ENCODE data around the gene CLK2.
A peak's percentile ranks its signal among the peaks of the same experiment; 100 is the strongest.
"Not testable (repeated sequence)": the region's sequence is repeated elsewhere in the genome, so short reads cannot be mapped to it uniquely, and the experiment has no call there.

The CLK2 gene

DNA sequence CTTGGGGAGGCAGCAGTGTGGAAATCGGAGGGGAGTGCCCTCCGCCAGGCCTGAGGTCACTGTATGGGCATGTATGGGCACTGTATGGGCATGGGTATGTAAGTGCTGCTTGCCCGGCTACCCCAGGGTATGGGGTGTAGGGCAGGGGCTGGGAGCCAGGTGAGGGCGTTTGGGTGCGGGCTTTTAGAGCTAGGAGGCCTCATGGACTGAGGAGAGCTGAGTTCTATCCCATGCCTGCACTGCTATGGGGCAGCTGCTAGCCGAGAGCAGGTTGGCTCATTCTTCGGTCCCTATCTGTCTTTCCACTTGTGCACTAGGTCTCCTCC, 22.6 kb upstream of the CLK2 start:
- DNase-seq: no peak

DNA sequence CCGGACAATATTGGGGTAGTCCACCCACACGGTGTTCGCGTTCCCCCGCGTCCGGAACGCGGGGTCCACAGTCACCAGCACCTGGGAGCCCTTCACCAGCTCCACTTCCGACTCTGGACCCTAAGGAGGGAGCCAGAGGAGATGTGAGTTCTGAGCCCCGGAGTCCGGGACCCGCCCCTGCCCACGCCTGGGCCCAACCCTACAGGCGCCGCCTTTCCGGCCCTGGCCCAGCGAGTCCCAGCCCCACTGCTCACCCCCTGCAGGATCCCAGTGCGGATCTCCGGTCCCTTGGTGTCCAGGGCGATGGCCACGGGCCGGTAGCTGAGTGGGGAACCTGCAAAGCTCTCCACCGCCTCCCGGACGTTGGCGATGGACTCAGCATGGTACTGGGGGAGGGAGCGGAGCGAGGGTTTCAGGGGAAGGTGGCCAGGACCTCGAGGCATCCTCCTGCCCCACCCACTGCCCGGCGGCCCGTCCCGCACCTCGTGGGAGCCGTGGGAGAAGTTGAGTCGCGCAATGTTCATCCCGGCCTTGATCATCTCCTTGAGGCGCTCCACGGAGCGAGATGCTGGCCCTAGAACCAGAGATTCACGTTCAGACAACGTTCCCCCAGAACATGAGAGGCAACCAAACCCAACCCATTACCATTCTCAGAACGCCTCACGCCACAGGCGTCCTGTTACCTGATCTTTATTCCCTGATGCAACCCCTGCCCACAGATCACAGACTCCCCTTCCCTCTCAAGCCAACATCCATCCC, 22.1 kb upstream of the CLK2 start:
- DNase-seq: no peak

DNA sequence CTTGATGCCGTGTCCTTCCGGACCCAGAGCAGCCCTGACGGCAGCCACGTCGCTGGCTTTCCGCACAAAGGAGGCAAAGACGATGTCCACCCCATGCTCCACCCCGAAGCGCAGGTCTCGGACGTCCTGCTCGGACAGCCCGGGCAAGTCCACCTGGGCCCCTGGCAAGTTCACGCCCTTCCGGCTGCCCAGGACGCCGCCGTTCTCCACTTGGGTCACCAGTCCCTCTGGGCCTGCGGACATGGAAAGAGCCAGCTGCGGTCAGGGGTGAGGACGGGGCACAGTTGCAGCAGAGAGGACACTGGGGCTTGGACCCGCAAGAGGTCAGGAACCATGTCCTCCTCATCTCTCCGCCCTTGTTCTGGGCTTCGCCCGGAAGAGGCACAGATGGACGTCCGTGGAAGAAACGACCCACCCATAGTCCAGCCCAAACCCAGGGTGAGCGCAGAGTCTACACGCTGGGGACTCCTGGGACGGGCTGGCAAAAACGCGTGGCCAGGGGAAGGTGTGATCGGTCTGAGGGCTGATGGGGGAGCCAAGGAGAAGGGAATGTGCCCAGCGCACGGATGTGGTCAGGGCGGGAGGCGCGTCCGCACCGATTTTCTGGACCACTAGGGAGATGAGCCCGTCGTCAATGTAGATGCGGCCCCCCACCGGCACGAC, 21.3 kb upstream of the CLK2 start:
- DNase-seq: no peak

DNA sequence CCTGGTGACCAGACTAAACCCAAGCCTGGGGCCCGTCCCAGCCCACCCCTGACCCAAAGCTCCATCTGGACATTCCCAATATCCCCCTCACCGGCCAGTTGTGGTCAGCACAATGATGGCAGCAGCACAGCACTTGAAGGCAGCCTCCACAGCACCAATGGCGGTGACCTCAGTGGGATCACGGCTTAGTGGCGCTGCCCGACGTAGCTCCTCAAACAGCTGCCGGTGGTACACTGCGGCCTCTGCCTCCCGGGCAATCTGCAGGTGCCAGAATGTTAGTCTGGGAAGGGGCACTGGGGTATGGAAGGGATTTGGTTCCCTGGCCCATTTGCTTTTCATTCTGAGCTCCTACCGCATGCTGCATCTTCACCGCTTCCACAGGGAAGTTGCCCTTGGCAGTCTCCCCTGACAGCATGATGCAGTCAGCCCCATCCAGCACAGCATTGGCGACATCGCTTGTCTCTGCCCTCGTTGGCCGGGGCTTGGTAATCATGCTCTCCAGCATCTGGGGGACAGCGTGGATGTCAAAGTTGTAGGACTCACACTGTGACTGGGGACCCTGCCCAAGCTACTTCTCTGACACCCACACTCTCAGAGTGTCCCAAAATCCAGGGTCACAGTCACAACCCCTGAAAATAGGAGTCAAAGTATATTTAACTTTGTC, 19.9 kb upstream of the CLK2 start:
- no peak for DNase-seq

DNA sequence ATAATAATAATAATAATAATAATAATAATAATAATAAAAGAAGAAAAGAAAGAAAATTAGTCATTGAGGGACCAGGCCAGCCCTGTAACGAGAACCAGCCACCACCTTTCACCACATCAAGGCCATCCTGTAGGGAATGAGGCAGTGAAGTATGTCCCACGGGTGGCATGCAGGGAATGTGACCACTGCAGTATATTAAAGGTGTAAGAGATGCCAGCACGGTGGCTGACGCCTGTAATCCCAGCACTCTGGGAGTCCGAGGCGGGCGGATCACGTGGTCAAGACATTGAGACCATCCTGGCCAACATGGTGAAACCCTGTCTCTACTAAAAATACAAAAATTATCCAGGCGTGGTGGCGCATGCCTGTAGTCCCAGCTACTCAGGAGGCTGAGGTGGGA, 17.7 kb upstream of the CLK2 start:
- DNase-seq: not testable (repeated sequence)

DNA sequence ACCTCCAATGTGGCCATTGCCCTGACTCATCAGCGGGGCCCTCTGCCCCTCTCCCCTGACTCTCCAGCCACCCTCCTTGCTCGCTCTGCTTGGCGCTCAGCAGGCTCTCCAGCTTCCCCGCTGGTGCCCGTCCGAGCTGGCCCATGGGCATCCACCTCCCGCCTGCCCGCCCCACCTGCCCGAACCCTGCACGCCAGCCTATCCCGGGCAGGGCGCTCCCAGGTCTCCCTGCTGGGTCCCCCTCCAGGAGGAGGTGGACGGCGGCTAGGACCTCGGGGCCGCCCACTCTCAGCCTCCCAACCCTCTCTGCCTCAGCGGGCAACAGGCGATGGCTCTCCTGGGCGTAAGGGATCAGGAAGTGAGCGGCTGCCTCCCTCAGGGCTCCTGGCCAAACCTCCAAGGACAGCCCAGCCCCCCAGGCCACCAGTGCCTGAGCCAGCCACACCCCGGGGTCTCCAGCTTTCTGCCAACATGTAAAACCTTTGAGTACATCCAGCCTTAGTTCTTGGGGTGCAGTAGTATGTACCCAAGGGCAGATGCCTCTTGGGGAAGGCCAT, 14.8 kb upstream of the CLK2 start:
- no peak for DNase-seq

DNA sequence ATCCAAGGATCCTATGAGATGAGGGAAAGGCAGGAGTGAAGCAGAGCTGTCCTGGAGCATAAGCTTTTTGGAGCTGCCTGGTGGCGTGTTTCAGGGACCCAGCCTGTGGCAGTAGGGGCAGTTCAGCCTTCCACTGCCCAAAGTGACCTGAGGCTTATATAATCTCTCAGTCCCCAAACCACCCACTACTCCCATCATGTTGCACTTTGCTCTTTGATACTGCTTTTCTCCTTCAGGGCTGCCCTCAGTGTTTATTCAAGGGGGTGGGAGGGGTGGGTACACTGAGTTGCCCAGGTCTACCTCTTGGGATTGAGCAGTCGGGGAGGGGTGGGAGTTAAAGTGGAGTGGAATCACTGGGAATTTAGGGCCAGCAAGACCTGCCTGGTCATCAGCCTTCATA, 13.2 kb upstream of the CLK2 start:
- no peak for DNase-seq

DNA sequence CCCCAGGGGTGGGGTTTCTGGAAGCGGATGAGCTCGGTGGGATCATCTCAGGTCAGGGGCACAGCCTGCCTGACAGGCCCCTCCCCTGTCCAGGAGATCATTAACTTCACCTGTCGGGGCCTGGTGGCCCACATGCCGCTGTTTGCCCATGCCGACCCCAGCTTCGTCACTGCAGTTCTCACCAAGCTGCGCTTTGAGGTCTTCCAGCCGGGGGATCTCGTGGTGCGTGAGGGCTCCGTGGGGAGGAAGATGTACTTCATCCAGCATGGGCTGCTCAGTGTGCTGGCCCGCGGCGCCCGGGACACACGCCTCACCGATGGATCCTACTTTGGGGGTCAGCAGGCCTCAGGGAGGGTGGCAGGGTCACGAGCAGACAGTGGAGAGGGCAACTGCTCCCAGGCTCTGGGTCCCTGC, 12.3 kb upstream of the CLK2 start:
- DNase-seq: no peak

DNA sequence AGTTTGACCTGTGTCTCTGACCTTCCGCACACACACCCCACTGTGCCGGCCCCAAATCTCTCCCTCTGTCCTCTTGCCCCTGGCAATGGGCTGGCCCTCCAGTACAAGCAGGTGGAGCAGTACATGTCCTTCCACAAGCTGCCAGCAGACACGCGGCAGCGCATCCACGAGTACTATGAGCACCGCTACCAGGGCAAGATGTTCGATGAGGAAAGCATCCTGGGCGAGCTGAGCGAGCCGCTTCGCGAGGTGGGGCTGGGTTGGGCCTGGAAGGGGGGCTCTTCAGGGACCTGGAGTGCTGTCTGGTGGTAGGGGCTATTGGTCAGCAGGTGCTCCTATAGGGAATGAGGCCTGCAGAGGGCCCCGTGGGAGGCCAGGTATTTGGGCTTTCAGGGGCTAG, 11.8 kb upstream of the CLK2 start:
- DNase-seq: no peak

DNA sequence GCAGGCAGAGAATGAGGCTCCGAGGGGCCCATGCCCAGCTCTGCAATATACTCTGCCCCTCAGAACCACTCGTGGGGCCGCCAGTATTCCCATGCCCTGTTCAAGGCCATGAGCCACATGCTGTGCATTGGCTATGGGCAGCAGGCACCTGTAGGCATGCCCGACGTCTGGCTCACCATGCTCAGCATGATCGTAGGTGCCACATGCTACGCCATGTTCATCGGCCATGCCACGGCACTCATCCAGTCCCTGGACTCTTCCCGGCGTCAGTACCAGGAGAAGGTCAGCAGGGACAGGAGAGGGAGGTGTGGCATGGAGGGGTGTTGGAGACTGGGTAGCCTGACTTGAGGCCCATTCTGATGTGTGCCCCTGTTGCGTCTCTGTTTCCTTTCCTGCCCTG, 11.2 kb upstream of the CLK2 start:
- no peak for DNase-seq

DNA sequence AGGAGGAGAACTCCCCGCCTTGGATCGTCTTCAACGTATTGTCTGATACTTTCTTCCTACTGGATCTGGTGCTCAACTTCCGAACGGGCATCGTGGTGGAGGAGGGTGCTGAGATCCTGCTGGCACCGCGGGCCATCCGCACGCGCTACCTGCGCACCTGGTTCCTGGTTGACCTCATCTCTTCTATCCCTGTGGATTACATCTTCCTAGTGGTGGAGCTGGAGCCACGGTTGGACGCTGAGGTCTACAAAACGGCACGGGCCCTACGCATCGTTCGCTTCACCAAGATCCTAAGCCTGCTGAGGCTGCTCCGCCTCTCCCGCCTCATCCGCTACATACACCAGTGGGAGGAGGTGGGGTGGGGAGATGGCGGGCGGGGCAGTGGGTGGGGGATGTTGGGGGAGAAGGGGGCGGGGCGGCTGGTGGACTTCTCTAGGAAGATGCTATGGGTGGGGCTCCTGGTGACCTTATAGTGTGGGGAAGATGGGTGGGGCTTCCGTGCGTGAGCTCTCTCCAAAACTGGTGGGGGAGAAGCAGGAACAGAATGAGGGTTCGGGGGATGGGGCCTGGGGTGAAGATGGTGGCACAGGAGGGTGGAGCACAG, 9.3 kb upstream of the CLK2 start:
- no peak for DNase-seq

DNA sequence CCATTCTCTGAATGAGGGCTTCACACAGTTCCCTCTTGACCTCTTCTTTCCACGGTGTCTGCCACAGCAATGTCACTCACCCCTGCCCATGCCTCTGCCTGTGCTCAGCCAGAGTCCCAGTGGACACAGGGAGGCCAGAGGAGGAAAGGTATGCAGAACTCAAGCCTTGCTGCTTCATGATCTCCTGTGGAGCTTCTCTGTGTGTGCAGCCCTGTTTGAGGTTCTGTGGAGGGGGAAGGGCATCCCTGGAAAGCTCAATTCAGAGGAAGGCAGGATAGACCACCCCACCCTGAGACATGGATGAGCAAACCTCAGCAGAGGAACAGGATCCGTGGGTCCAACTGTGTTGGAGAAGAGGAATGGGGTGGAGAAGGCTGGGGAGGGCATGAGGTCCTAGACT, 6.0 kb upstream of the CLK2 start:
- DNase-seq: no peak

DNA sequence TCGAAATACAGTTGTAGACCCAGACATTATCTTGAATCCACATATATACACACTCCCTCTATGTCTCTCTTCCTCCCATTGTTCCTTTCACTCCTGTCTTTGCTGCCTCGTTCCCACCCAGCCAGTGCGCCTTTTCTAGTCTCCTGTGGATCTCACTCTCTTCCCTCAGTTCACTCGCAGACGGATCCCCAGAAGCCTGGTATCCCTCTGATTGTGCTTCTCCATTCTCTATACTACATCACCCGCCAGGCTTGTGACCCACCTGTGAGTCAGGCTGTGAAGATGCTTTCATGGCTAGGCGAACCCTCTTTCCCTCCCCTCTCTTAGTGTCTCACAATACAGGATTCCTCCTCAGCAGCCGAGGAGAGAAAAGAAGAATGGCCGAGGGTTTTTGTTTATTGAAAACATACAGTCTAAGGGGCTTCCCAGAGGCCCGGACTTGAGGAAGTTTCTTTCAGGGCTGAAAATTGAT, 5.4 kb upstream of the CLK2 start:
- DNase-seq: no peak

DNA sequence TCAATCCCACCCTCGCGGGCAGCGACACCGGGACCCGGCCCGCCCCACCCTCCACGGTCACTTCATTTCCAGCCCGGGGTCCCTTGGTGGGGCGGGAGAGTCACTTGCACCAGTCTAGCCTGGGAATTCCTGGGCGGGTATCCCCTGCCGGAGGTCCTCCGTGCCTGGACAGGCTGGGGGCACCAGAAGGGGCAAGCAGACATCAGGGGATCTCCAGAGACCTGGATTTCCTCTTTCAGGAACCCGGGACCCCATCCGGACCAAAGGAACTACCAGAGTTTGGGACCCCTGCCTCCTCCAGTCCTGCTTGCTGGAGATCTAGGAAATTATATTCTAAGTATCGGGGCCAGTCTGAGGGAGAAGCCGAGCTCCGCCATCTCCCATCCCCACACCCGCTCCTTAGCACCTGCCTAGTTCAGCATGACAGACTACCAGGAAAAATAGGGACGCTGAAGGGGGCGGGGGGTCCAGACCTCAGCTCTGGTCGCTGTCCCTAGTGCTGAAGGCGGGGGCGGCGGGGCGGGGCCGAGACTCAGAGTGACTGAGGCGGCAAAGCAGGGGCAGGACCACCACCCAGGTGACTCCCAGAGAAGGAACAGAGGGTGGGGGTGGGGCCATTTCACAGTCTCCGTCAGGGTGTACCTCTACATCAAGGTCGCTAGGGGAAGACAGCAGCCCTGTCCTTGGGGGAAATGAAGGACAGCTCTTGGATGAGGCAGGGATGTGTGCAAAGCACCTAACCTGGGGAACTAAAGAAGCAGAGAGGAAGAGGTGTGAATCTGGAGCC, 4.8 kb upstream of the CLK2 start:
- DNase-seq: peak; percentile 79

DNA sequence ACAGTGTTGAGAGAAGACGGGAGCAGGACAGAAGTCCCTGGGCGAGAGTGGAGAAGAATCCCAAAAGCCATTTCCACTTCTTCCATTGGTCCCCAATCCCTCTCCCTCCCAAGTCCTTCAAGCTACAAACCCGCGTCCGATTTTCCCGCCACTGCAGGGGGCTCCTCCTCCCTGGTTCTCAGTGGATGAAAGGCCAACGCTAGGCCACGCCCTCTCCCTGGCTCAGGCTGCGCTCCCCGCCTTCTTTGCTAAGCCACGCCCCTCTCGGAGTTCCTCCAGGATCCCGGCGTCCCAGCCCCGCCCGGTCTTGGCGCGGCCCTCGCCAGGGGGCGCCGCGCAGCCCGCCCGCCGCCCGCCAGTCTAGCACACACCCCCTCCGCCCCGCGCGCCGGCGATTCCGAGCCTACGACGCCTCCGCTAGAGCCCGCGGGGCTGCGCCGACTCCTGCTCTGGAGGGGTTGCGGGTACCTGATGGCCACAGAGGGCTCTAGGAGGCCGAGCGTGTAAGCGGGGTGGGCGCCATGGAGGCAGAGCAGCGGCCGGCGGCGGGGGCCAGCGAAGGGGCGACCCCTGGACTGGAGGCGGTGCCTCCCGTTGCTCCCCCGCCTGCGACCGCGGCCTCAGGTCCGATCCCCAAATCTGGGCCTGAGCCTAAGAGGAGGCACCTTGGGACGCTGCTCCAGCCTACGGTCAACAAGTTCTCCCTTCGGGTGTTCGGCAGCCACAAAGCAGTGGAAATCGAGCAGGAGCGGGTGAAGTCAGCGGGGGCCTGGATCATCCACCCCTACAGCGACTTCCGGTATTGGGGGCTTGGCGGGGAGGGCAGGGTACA, 4.0 kb upstream of the CLK2 start, which contains the start of gene HCN3:
Gene HCN3 (plus strand): TSS at position 394 of the 832 bp plus-strand sequence. CDS start 128 bp downstream, at position 522.
- DNase-seq: peak; percentile 96

DNA sequence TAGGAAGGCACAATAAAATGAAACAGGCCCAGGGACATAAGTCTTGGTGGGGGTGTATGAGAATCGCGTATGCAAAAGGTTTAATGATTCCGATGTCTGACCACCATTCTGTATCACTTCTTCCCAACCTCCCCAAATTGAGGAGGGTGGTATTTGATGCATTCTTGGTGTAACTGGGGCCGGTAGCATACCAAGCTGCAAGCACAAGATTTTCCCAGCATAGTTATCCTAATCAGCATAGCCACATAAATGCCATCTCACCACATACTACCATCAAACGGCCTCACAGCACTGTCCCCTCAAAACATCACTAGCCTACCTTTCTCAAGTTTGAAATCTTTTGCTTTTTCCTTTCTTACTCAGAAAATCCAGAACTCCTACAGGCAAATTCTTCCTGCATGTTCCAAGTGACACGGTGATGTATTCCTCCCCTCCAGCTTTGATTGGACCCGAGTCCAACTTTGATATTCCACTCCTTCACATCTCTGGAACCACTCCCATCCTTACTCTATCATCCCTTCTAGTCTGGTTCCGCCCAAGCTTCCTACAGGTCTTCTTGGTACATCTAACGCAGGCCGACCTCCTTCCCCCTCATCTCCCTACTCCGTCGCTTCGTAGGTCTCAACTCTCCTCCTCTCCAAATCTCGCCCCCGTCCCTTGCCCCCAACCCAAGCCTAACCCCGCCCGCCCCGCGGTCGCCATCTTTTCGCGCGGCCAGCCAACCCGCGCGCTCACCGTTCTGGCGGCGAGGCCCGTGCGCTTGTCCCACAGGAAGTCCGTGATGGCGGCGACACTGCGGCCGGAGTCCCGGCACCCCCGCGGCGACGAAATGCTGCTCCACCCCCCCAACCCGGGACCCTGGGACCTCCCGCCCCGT, 600 bp downstream of the CLK2 start:
- DNase-seq: no peak

DNA sequence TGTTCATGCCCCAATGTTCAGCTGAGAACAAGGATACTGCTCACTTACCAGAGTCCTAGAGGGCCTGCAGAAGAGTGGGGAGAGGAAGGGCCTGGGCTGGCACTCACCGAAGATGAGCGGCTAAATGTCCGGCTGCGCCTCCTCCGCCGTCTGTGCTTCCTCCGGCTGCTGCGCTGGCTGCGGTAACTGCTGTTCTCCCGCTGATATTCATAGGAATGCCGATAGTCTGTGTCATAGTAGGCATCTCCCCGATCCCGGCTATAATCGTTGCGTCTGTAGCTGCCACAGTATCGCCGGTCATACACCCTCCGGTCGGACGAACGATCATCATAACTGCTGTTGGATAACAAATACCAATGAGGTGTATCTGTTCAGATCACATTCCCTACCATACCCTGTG, 3.9 kb downstream of the CLK2 start:
- DNase-seq: no peak

DNA sequence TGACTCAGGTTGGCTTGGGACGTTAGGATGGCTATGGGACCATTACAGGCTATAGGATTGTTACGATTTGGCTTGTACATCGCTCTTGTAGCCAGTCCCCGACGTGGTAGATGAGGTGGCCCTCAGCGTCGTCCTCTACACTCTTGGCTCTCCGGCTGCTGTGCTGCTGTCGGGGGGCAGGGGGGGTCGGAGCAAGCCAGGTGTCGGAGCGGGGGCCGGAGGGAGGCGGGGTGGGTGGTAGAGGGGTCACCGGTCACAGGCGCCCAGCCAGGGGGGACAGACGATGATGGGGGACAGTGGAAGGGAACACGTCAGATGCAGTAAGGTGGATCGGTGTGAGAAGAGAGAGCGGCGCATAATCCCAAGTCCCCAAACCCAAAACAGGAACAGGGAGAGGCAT, 4.7 kb downstream of the CLK2 start:
- no peak for DNase-seq

DNA sequence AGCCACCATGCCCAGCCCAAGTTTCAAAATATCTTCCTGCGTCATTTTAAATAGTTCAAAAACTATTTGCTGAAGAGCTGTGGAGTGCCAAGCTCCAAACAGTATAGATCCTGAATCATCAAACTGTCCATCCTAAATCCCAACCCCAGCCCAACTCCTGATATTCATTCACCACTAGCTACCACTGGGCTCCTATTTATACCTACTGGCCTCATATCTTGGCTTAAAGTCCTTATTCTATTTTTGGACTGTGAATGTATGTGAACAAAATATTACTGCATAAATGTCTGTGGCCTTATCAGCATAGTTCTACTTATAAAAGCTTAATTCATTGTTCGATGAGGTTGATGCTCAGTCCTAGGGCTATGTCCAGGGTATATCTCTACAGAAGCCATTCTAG, 5.9 kb downstream of the CLK2 start:
- no peak for DNase-seq

DNA sequence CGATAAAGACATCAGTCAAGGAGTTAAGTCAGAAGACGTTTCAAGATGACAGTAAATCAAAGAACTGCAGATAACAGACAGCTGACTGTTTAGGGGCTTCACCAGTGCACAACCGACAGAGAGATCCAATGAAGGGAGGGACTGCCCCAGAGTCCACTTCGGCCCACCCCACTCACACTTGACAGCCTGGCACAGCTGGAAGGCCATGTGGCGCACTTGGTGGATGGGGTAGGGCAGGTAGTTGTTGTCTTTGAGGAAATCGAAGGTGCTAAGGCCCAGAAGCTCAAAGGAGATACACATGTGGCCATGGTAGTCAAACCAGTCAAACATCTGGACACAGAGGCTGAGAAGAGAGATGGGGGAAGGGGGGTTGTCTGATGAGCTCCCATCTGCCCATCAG, 6.8 kb downstream of the CLK2 start:
- no peak for DNase-seq

DNA sequence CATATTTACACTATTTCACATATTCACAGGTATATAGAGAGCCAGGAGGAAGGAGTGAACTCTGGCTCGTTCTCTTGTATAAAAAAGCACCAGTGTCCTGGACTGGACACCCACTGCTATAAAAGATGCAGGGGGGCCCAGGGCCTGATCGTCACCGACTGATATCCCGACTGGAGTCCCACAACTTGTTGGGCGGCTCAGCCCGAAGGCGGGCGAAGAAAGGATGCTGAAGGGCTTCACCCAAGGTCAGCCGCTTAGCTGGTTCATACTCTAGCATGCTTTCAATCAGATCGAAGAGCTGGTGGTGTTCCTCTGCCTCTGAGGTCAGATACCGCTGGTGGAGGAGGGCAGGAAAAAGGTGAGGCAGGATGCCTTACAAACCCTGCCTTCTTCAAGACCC, 10.2 kb downstream of the CLK2 start:
- DNase-seq: no peak
